GM21723 (cell line): Measurements from ENCODE around the gene VPS37B.
A peak's percentile ranks its signal among the peaks of the same experiment; 100 is the strongest.

Experiments
- ATAC-seq: cut with Tn5 transposase; IDR thresholded peaks from one replicate; pipeline ENCODE4 v1.9.1; 2021; ENCODE audit warnings: mild to moderate bottlenecking, moderate library complexity; ENCODE audit not compliant: unreplicated experiment

VPS37B gene

DNA sequence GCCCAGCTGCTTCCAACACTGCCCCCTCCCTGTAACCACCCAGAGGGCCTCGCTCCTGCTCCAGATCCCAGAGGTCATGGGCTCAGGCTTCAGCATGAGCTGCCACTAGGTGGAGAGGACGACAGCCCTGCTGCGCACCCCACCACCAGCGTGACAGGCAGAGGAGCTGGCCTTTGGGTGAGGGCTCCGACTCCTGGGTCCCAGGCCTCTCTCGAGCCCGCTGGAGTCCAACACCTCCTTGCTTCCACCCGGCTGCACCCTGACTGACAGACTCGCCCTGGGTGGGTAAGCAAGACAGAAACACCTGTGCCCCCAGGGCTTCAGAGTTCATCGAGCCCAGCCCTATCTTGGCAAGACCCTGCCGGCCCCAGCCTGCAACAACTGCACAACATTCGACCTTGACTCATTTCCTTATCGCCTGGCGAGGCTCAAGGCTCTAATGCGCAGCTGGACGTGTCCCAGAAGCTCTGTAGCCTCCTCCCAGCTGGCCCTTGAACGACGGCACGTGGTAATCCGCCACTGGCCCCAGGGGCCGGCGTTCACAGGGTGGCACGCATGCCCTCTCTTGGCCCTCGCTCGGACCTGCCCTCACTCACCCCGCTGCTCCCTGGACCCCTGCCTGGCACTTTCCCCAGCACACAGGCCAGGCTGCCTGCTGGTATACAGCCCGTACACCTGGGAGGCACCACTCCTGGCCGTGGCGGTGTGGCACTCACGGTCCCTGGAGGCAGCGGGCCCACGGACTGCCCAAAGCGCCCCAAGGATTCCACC, 28.0 kb downstream of the VPS37B start:
- ATAC-seq, result no peak

DNA sequence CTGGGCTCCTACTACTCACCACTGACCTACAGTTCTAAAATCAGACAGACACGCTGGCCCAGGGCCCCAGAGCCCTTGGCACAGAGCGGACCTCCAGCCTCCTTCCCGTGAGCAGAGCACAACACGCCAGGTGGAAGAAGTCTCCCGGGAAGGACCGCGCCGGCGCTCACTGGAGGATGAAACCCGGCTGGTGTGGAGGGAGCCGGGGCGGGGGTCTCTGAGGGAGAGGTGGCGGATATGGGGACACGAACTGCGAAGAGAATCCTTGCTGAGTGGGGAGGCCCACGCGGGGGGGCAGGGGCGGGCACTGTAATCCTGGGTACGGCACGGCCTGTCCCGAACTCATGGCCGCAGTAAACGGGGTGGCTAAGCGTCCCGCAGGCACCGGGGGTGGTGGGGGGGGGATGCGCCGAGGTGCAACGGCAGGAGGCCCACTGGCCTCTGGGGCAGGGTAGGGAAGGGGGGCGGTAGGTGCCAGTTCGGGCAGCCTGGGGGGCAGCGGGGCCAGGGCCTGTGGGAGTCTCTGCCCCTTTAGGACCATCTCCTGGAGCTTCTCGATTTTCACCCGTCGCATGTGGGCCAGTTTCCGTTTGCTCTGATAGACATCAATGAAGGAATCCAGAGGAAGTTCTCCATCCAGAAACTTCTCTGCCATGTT, 28.8 kb downstream of the VPS37B start:
- no peak for ATAC-seq

- no peak for ATAC-seq
Observed at GRCh38 chr12:122866379-122866778, 29.5 kb downstream of the VPS37B start.

GRCh38 chr12:122865268-122866231, 30.4 kb downstream of the VPS37B start:
- ATAC-seq, result no peak

GRCh38 chr12:122864894-122865253, 31.1 kb downstream of the VPS37B start:
- ATAC-seq, result no peak

GRCh38 chr12:122862872-122863701, 32.8 kb downstream of the VPS37B start:
- no peak for ATAC-seq

DNA sequence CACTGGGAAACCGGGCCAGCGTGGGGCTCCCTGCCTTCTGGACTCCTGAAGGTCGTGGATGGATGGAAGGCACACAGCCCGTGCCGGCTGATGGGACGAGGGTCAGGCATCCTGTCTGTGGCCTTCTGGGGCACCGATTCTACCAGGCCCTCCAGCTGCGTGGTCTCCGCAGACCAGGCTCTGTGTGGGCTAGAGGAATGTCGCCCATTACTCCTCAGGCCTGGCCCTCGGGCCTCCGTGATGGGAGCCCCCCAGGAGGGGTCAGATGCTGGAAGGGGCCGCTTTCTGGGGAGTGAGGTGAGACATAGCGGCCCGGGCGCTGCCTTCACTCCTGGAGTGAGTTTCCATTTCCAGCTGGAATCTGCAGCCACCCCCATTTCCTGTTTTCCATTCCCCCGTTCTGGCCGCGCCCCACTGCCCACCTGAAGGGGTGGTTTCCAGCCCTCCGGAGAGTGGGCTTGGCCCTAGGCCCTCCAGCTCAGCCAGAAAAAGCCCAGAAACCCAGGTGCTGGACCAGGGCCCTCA, 33.8 kb downstream of the VPS37B start:
- ATAC-seq, result no peak

GRCh38 chr12:122861587-122861970, 34.3 kb downstream of the VPS37B start:
- no peak for ATAC-seq

DNA sequence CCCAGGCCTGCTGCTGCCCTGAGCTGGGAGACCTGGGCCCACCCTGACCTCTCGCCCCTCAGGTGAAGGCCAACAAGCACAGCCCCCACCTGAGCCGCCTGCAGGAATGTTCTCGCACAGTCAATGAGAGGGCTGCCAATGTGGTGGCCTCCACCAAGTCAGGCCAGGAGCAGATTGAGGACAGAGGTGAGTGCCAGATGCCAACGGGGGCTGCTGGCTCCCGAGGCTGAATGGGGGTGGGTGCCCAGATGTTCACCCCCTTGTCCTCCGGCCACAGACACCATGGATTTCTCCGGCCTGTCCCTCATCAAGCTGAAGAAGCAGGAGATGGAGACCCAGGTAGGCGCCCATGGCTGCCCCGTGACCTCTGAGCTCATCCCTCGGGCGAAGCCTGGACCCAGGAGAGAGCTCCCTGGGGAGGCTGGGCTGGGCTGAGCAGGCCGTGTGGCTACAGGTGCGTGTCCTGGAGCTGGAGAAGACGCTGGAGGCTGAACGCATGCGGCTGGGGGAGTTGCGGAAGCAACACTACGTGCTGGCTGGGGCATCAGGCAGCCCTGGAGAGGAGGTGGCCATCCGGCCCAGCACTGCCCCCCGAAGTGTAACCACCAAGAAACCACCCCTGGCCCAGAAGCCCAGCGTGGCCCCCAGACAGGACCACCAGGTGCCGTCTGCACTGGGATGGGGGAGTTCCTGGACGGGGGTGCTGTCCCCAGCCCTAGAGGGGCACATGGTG, 34.9 kb downstream of the VPS37B start:
- ATAC-seq, result no peak

DNA sequence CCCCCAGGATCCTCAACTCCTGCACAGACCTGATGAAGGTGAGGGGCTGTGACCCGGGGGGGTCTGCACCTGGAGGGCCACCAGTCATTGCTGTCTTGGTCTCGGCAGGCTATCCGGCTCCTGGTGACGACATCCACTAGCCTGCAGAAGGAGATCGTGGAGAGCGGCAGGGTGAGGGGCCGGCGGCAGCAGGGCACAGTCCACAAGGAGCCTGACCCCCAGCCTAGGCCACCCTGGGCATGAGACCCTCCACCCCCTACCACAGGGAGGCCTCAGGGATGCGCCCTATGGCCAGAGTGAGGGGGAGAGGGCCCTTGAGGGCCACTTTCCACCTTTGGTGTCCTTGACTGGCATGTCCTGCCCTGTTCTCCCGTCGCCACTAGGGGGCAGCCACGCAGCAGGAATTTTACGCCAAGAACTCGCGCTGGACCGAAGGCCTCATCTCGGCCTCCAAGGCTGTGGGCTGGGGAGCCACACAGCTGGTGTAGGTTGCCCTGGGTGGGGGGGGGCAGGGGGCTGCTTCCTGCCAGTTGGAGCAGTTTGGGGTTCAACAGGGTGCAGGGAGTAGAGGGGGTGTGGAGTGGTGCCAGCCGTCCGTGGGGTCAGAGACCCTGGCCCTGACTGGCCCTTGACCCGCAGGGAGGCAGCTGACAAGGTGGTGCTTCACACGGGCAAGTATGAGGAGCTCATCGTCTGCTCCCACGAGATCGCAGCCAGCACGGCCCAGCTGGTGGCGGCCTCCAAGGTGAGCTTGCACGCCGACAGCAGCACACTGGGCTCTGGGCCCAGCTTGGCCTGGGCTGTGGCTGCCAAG, 35.7 kb downstream of the VPS37B start:
- peak; percentile 56 for ATAC-seq

- no peak for ATAC-seq
Observed at GRCh38 chr12:122859303-122860039, 36.5 kb downstream of the VPS37B start.

- ATAC-seq, result no peak
Observed at GRCh38 chr12:122858591-122859302, 37.2 kb downstream of the VPS37B start.

GRCh38 chr12:122858171-122858570, 37.8 kb downstream of the VPS37B start:
- no peak for ATAC-seq

- no peak for ATAC-seq
Observed at GRCh38 chr12:122856999-122857671, 38.8 kb downstream of the VPS37B start.

- ATAC-seq, result no peak
Observed at GRCh38 chr12:122855928-122856831, 39.7 kb downstream of the VPS37B start.
